Aorta (tissue), 5 donors: ENCODE data around the gene TVP23C. TPM values are rescaled to one million over a fixed set of nuclear protein-coding genes. Genes with fewer than 3 reads are reported as not detected.
"Not testable (repeated sequence)": the region's sequence is repeated elsewhere in the genome, so short reads cannot be mapped to it uniquely, and the experiment has no call there.

Experiments
- ATAC-seq: fragments of 200-7000 bp; cut with Tn5 transposase; one replicate; pipeline ENCODE4 v1.9.1; 2022; ENCODE audit warnings: moderate library complexity; ENCODE audit not compliant: low FRiP score
- DNase-seq, 2 donors: peaks; one replicate each; pipeline ENCODE4 v3.0.0-alpha.2; 2020
- H3K27ac ChIP-seq, 2 donors: one replicate each; pipeline ENCODE4 v1.5.1; 2013; ENCODE audit warnings: low read length in 2 of 2, mild to moderate bottlenecking in 2 of 2, moderate library complexity in 2 of 2, control low read depth in 1 of 2, inconsistent platforms in 1 of 2, low read depth in 1 of 2
- H3K27me3 ChIP-seq, 2 donors: one replicate each; pipeline ENCODE4 v1.6.1; 2013; ENCODE audit warnings: control low read depth in 1 of 2, low read length in 1 of 2, mild to moderate bottlenecking in 1 of 2, moderate library complexity in 1 of 2; ENCODE audit not compliant: insufficient read depth in 2 of 2, control insufficient read depth in 1 of 2
- H3K36me3 ChIP-seq, 2 donors: one replicate each; pipeline ENCODE4 v1.6.1; 2013; ENCODE audit warnings: control low read depth in 1 of 2, low read length in 1 of 2, mild to moderate bottlenecking in 1 of 2; ENCODE audit not compliant: insufficient read depth in 2 of 2, control insufficient read depth in 1 of 2
- H3K4me1 ChIP-seq, 2 donors: one replicate each; pipeline ENCODE4 v1.6.1; 2013; ENCODE audit warnings: low read length in 2 of 2, control low read depth in 1 of 2, mild to moderate bottlenecking in 1 of 2, moderate library complexity in 1 of 2; ENCODE audit not compliant: insufficient read depth in 2 of 2, control insufficient read depth in 1 of 2
- H3K4me3 ChIP-seq, 2 donors: one replicate each; pipeline ENCODE4 v1.5.1; 2013; ENCODE audit warnings: low read length in 2 of 2, control low read depth in 1 of 2, mild to moderate bottlenecking in 1 of 2
- H3K9me3 ChIP-seq: one replicate; pipeline ENCODE4 v1.6.1; 2013; ENCODE audit warnings: mild to moderate bottlenecking, low read length; ENCODE audit not compliant: control insufficient read depth
- WGBS, 2 donors: extraction: QIAGEN DNeasy Blood & Tissue Kit; methylation state at CpG; one replicate each; pipeline ENCODE4 v1.1.7; 2013; 5-methylcytosine and 5-hydroxymethylcytosine counted together
- intact Hi-C, 2 donors: fragments of 100-400 bp; cut with DNase I; formaldehyde crosslinking; loops; one replicate each; pipeline versions ENCODE4 v1.14.2 to v1.15.0; 2022
- polyA plus RNA-seq, 2 donors: library from polyadenylated mRNA; stranded (reverse); fragments of 200-250 nt; gene quantifications; one replicate each; pipeline ENCODE4 v1.2.3, GENCODE V29; 2013
- total RNA-seq, 2 donors: library from RNA; stranded (reverse); fragmentation: NEBNext Ultra II Directional; extraction: Animal tissue kit (Norgen Biotek cat#: 25700); gene quantifications; one replicate each; pipeline ENCODE4 v1.2.1, GENCODE V29; 2021
- donor health status: healthy with polysubstance abuse.
- donor health status: Bipolar disorder and iron deficiency.
- donor health status: DM: no; HTN: no; CAD: no.
- donor health status: DM: no; HTN: no; CAD: no.
- donor health status: DM: yes; HTN: yes; CAD: no.

Gene TVP23C
- total and polyA plus RNA-seq, 4 donors: 2.4 to 39.4 (median 20.9) TPM

DNA sequence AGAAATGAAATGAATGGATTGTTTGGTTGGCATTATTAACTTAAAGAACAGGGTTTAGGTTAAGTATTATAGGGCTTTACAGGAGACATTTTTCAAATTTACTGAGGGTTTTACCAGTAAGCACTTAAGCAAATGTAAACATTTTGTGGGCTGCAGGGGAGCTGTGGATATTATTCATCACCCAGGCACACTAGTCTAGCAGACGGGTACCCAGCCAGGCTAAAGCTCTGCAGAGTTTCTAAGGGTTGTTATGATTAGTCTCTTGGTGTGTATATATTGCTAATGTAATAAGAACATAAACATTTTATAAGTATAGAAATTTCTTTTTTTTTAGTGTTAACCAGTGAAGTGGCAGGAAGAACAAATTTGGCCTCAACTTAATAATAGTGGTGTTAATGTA, 13.6 kb upstream of the TVP23C start:
- H3K27me3 ChIP-seq, intact Hi-C loops, ATAC-seq, H3K9me3 ChIP-seq, DNase-seq, H3K4me1 ChIP-seq, H3K27ac ChIP-seq, H3K4me3 ChIP-seq, H3K36me3 ChIP-seq: not testable (repeated sequence)
- no CpG with 5 or more reads among the region's 1 CpG for WGBS, 2 donors

DNA sequence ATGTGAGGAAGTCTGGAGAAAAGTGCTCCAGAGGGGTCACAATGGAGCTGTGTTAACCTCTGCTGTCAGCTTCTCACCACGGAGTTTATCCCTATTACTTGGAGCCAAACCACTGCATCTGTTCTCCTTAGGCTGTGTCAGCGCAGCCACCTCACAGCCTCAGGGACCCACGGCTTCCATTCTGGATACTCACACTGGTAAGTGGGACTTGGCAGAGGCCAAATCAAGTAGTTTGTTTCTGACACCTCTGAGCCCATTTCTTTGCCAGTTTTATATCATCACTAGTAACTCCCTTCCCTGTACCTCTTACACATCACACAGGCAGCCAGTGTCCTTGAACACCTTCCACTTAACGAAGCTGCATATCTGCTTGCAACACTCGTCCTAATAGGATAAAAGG, 11.4 kb upstream of the TVP23C start:
- H3K4me3 ChIP-seq, H3K27me3 ChIP-seq, H3K27ac ChIP-seq, ATAC-seq, intact Hi-C loops, H3K36me3 ChIP-seq, H3K9me3 ChIP-seq, H3K4me1 ChIP-seq, DNase-seq: not testable (repeated sequence)
- WGBS, 2 donors: 89 to 90% methylated on average over 2 of the region's 5 CpGs

DNA sequence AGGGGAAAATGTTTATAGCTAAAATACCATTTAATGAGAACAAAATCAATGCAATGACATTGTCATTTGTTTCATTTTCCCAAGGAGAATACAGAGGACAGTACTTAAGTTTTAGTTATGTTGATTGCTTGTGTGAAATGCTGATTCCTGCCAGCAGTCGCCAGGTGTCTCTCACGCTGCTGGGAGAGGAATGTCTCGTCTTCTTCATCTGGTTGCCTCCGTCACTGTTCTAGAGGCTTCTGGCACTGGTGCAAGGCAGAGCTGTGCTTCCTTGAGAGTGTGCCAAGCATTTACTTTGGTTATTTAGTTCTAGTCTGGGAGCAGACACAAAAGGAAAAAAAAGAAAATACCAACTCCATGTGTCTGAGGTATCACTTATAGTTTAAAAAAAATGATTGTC, 10.6 kb upstream of the TVP23C start:
- intact Hi-C loops, DNase-seq, H3K27me3 ChIP-seq, H3K27ac ChIP-seq, H3K4me1 ChIP-seq, H3K4me3 ChIP-seq, H3K36me3 ChIP-seq, H3K9me3 ChIP-seq, ATAC-seq: not testable (repeated sequence)
- 40 to 61% methylated on average over 3 to 4 of the region's 4 CpGs for WGBS, 2 donors

DNA sequence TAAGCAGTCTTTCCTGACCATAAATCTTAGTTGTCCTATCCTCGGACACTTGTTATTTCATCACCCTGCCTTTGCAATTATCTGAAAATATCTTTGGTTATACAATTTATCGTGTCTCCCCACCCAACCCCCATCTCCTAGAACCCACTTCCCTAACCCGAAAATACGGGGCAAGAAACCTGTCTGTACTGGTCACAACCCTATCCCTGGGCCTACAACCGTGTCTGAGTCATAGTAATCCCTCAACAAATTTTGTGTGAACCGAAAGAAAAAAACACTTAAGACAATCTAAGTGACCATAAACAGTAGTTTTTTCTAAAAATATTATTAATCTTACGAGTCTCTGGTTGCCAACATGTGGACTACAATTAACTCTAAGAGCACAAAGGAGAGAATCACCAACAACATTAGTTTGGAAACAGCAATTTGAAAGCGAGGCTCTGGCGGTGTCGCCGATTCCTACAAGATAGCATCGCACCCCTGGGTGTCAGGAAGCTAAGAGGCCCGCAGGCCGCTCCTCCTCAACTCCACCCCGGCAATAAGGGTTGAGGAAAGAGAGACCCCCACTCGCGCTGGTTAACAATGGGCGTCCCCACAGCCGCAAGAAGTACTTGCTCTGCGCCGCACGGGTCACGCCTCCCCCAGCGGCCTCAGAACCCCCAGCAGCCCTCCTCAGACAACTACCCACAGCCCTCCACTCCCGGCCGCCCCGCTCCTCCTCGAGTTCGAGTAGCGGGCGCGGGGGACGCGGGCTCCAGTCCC, 489 bp downstream of the TVP23C start:
- H3K36me3 ChIP-seq, H3K27me3 ChIP-seq, intact Hi-C loops, H3K4me1 ChIP-seq, DNase-seq, H3K9me3 ChIP-seq, H3K27ac ChIP-seq: not testable (repeated sequence)
- WGBS, 2 donors: 6 to 12% methylated on average over 20 to 32 of the region's 34 CpGs
- peak; percentile 66 for ATAC-seq
- H3K4me3 ChIP-seq: peak overlapping the region; percentile 8 to 89

DNA sequence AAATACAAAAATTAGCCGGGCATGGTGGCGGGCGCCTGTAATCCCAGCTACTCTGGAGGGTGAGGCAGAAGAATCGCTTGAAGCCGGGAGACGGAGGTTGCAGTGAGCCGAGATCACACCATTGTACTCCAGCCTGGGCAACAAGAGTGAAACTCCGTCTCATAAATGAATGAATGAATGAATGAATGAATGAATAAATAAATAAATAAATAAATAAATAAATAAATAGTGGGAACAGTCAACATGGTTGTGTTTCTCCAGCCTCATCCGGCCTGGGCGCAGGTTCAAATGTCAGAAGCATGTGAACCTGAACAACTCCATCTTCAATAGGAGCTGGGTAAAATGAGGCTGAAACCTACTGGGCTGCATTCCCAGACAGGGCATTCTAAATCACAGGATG, 1.8 kb downstream of the TVP23C start:
- intact Hi-C loops, H3K27me3 ChIP-seq, H3K36me3 ChIP-seq, H3K27ac ChIP-seq, H3K9me3 ChIP-seq, H3K4me1 ChIP-seq, ATAC-seq, H3K4me3 ChIP-seq, DNase-seq: not testable (repeated sequence)
- 94 to 96% methylated on average over 10 of the region's 10 CpGs for WGBS, 2 donors

GRCh38 chr17:15558403-15559105, 4.7 kb downstream of the TVP23C start:
- ATAC-seq, H3K4me1 ChIP-seq, intact Hi-C loops, DNase-seq, H3K36me3 ChIP-seq, H3K4me3 ChIP-seq, H3K9me3 ChIP-seq, H3K27ac ChIP-seq, H3K27me3 ChIP-seq: not testable (repeated sequence)
- WGBS, 2 donors: 84 to 86% methylated on average over 4 to 5 of the region's 5 CpGs

DNA sequence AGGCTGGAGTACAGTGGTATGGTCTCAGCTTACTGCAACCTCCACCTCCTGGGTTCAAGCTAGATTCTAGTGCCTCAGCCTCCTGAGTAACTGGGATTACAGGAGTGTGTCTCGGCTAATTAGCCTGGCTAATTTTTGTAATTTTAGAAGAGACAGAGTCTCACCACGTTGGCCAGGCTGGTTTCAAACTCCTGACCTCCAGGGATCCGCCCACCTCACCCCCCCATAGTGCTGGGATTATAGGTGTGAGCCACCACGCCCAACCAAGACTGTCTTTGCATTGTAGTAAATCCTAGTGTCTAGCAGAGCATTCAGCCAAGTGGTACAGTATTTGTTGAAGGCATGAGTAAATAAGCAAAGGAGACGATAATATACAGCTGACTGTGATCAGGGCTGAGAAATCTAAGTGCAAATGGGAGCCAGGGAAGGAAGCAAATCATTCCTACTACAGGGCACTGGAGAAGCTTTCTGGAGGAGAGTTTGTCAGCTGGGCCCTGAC, 5.9 kb downstream of the TVP23C start:
- H3K27ac ChIP-seq, intact Hi-C loops, DNase-seq, H3K4me3 ChIP-seq, H3K4me1 ChIP-seq, ATAC-seq, H3K27me3 ChIP-seq, H3K9me3 ChIP-seq, H3K36me3 ChIP-seq: not testable (repeated sequence)
- 82 to 90% methylated on average over 4 of the region's 5 CpGs for WGBS, 2 donors

GRCh38 chr17:15552932-15553331, 10.4 kb downstream of the TVP23C start:
- H3K4me1 ChIP-seq, H3K4me3 ChIP-seq, intact Hi-C loops, H3K27ac ChIP-seq, H3K9me3 ChIP-seq, H3K36me3 ChIP-seq, ATAC-seq, H3K27me3 ChIP-seq, DNase-seq: not testable (repeated sequence)
- 67% methylated on average over 1 of the region's 1 CpG; no CpG with 5 or more reads in 1 of the 2 donors for WGBS, 2 donors

GRCh38 chr17:15549552-15549951, 13.7 kb downstream of the TVP23C start:
- ATAC-seq, intact Hi-C loops, H3K27ac ChIP-seq, H3K9me3 ChIP-seq, H3K4me3 ChIP-seq, H3K36me3 ChIP-seq, H3K27me3 ChIP-seq, DNase-seq, H3K4me1 ChIP-seq: not testable (repeated sequence)
- 63 to 70% methylated on average over 3 of the region's 3 CpGs for WGBS, 2 donors
